Activated CD4-positive, alpha-beta T cell treated with anti-CD3 and anti-CD28 coated beads, Interleukin-2, amount 50 U/mL, for 48 hours (primary cell): Measurements from ENCODE around the gene TMPRSS4.

Experiments used
- DNase-seq, 2 experiments: peaks; one replicate each; pipeline ENCODE4 v3.0.0-alpha.2; 2020

TMPRSS4 gene, protein sequence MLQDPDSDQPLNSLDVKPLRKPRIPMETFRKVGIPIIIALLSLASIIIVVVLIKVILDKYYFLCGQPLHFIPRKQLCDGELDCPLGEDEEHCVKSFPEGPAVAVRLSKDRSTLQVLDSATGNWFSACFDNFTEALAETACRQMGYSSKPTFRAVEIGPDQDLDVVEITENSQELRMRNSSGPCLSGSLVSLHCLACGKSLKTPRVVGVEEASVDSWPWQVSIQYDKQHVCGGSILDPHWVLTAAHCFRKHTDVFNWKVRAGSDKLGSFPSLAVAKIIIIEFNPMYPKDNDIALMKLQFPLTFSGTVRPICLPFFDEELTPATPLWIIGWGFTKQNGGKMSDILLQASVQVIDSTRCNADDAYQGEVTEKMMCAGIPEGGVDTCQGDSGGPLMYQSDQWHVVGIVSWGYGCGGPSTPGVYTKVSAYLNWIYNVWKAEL

DNA sequence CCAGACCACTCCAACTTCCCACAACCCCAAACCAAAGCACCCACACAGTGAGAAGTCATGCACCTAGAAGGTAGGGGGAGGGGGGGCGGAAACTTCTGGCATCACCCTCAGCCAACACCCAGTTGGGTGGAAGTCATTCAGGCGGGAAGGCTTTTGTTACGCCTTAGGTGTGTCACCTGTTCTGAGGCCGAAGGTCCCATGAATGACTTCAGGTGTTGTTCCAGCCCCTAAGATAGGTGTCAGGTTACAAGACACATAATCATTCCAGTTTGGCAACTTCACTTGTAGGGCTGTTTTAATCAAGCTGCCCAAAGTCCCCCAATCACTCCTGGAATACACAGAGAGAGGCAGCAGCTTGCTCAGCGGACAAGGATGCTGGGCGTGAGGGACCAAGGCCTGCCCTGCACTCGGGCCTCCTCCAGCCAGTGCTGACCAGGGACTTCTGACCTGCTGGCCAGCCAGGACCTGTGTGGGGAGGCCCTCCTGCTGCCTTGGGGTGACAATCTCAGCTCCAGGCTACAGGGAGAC, at the start of gene TMPRSS4:
TSS of gene TMPRSS4 (plus strand) at position 325 of the 528 bp plus-strand sequence. CDS start 225 bp downstream, outside the sequence.
- no peak for DNase-seq

DNA sequence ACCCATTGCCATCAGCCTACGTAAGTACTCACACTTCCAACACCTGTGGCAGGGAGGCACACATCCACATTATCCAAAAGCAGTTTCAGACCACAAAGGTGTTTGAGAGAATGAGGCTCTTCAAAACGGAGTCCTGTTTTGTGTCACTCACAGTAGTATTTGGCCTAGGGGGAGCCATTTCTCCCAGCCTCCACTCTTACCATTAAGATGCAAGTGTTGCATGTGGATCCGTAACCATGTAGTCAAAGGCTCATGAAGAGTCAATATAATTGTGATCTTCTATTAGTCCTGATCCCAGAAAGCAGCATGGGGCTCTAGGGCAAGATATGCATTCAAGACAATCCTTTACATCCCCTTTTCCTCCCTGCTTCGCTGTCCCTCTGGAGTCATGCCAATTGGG, 49.2 kb upstream of the TMPRSS4 start:
- DNase-seq: no peak

DNA sequence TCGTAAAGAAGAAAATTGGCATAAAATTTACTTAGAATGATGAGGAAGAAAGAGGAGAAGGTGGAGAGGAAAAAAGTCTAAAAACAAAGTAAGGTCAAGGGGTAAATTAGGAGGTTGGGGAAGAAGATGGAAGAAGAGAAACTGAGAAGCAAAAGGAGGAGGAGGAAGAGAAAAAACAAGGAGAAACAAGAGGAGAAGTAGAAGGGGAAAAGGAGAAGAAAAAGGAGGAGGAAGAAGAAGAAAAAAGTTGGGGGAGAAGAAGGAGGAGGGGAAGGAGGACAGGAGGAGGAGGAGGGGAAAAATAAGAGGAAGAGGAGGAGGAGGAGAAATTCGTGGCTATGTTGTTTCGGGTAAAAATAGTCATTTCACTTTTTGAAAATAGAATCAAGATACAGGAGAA, 48.3 kb upstream of the TMPRSS4 start:
- no peak for DNase-seq

DNA sequence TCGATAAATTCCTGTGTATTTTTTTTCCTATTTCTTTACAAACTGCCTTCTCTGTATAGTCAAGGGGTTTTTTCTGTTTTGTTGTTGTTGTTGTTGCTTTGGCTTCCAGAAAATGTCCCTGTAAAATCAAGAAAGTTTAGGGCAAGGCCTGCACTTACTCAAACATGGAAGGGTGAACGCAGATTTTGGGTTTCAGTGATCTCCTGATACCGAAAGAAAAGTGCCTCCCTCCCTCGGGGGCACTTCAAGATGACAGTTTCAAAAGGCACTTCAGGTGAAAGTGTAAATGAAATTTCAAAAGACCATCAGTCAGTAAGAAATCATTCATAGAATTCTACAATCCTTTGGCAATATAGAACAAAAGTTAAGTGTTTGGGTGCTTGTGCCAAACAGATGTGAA, 43.4 kb upstream of the TMPRSS4 start:
- DNase-seq: no peak

DNA sequence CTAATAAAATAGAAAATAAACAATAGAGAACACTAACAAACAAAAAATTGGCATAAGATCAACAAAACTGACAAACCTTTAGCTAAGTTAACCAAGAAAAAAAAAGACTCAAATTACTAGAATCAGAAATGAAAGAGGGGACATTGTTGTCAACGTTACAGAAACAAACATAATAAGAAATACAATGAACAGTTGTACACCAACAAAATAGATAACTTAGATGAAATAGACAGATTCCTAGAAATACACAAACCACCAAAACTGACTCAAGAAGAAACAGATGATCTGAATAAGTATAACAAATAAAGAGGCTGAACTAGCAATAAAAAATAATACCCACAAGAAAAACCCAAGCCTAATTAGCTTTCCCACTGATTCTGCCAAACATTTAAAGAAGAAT, 34.7 kb upstream of the TMPRSS4 start:
- no peak for DNase-seq

DNA sequence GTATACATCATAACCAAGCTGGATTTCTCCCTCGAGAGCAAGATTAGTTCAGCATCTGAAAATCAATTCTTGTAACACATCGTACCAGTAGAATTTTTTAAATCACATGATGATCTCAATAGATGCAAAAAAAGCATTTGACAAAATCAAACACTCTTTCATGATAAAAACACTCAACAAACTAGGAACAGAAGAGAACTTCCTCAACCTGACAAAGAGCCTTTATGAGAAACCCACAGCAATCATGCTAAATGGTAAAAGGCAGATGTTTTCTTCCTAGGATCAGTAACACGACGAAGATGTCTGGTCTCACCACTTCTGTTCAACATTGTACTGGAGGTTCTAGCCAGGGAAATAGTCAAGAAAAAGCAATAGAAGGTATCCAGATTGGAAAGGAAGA, 34.1 kb upstream of the TMPRSS4 start:
- DNase-seq: no peak

DNA sequence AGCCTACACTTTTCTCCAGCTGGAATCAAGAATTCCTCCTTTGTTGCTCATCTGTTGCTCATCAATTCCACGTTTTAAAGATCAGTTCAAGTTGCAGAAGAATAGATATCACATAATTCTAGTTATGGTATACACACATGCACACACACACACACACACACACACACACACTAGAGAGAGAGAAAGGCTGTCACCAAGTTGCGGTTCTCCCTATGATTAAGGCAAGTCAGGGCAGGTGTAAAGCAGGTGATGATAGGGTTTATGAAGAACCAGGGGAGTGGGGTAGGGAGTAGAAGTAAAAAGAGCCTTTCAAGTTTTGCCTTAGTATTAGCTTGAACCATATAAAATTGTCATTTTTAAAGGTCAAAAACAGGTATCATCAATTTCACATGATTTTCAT, 31.7 kb upstream of the TMPRSS4 start:
- DNase-seq: no peak

DNA sequence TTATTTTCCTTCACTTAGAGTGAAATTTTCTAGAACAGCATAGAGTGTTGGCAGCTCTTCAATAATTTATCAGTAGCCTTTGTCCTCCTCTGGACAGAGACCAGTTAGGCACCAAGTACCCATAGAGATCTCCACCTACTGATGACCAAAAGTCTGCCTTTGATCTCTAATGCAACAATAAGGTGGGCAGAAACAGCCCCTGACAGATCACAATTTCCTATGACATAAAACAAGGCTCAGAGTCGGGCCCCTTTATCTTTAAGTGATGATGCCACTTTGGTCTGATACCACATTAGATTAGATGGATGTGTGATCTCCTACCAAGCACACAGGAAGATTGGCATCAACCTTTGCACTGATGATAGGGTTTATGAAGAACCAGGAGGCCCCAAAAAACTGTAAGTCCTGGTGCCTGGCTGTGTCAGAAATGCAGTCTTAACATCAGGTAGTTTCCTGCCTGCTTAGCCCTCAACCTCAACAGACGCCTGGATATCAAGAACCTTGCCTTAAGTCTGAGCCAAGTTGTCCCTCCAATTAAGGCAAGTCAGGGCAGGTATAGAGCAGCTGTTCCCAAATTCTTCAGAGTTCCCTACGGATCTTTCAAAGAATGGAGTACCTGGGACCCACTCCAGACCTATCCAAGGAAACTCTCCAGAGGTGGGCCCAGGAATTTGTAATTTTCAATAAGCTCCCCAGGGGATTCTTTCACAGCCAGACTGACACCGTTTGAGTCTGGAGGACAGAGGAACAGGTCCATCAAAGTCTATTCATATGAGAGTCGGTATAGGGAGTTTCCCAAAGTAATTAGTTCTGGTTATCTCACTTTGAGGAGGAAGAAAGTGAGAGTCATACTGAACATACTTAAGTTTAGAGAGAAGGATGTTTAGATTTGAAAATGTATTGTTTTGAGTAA, 30.6 kb upstream of the TMPRSS4 start:
- DNase-seq: peak; percentile 23 to 42

DNA sequence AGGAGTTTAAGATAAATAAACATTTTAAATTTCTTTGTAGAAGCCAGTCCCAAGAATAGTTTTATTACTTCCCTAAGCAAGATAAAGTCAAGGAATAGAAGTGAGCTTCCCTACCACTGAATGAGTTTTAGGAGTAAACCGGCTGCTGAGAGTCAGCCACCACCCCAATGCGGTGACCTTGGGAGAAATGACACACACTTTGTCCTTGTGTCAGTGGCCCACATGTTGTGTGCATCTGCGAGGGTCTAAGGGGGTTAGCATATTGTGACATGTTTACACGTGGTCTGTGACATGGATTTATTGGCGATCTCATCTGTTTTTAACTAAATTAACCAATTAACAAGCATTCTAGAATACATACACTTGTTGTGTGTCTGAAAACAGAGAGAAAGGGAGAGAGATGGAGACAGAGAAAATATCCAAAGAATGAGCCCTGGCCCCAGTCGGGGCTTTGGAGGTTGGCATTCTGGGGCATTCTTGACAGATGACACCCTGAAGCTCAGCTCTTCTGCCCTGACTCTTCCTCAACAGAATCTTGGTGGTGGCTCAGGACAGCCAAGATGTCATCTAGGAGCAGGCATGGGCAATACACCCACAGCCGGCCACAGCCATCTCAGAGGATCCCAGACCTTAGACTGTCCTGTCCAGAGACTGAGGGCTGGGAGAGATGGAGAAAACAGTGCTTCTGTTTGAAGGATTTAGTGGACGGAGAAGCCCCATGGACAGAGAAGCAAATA, 29.7 kb upstream of the TMPRSS4 start:
- peak; percentile 25 to 46 for DNase-seq

DNA sequence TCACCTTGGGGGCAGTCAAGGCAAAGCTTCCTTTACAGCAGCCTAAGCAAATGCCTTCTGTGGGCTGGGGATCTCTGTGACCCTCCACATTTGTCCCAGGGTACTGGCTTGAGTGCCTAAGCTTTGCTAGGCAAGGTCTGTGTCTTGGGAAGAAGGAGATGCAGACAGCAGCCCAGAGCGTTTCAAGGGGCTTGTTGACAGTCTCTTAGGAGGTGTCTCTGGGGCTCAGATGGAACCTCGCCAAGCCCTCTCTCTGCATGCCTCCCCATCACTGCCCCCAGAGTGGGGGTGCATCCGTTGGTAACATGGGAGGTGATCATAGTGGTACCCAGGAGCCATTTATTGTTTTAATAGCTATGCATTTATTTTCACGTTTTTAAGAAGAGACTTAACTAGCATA, 29.1 kb upstream of the TMPRSS4 start:
- DNase-seq: no peak

DNA sequence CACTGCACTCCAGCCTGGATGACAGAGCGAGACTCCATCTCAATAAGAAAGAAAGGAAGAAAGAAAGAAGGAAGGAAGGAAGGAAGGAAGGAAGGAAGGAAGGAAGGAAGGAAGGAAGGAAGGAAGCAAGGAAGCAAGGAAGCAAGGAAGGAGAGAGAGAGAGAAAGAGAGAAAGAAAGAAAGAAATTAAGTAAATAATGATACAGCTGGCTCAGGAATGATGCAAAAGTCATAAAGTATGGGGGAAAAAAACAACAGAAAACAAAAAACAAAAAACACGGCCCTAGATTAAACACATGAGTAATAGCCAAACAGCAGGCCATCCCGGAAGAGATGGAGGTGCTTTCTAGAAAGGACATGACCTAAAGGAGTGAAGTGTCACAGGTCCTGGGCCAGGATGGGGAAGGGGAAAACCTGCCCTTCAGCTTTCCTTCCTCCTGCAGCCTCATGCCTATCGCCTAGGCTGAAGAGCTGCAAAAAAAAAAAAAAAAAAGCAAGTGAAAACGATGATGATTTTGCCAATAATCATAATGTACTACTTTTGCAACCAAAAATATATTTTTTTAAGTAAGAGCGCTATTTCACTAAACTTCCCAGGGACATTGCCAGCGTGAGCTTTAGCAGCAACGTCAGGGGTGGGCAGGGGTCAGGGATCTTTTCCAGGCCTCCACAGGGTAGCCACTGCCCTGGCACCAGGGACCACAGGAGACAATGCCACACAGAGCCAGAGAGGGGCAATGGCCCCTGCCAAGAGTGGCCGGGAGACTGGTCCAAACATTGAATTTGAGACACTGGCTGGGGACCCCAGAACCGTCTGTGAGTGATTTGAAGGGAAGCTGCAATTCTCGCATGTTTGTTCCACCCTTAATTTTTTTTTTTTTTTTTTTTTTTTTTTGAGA, 28.2 kb upstream of the TMPRSS4 start:
- no peak for DNase-seq

DNA sequence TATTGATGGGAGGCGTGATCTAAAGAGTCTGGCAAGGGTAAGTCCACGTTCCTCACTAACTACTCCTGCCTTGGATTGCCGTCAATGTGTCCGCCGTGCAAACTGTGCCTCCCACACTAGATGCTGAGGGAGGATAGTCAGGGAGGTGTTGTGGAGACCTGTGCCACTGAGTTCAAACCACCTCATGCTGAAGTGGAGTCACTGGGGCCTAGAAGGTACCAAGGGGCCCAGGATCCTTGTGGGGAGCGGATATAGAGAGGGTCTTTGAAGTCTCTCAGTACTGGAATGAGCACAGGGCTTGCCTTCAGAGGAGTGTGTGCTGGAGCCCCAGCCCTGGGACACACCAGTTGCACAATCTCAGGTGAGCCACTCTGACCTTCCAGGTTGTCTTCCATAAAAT, 27.1 kb upstream of the TMPRSS4 start:
- DNase-seq: no peak

DNA sequence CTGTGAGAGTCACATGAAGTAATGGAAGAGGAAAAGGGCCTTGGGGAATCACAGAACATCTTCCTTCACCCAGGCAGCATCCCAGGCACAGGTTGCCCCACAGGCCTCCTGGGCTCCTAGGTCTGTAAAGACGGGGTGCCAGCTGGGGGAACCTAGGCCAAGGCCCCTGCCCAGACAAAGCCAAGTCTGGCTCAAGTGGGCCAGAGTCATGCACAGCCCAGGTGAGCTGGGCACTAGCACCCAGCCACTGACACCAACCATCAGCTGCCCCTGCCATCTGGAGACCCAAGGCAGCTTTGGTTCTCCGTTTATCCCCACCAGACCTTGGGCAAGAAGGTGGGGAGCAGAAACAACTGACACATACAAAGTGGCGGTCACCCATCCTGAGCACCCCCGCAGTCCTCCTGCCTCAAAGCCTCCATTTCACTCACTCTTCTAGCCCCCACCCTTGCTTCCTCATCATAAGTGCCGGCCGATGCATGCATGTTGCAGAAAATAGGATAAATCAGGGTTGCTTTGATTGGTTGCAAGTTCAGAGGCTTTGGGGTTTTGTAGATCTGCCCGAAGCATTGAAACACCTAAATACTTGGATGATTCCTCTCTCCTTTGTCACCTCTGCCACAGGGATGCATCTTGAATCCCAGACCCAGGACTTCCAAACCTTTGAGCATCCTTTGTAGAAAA, 26.5 kb upstream of the TMPRSS4 start:
- no peak for DNase-seq

DNA sequence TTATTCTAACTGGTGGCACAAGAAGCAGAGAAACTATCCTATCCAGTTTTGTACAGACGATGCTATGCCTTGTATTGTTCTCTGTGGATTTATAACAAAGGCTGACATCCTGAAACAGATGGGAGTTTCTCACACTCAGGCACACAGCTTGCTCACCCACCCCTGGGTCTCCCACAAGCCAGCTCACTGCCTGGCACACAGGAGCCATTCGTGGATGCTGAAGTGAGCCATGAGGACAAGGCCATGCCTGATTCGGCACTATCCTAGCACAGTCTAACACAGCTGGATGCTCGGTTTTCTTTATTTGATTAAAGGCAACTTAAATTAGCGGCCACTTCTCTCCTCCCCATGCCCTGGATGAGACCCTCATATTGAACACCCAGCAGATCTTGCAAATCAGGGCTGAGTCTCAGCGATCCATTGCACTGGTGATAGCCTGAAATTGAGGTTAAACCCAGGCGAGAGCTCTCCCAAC, 25.7 kb upstream of the TMPRSS4 start:
- DNase-seq: peak in 1 of 2 experiments; percentile 12

DNA sequence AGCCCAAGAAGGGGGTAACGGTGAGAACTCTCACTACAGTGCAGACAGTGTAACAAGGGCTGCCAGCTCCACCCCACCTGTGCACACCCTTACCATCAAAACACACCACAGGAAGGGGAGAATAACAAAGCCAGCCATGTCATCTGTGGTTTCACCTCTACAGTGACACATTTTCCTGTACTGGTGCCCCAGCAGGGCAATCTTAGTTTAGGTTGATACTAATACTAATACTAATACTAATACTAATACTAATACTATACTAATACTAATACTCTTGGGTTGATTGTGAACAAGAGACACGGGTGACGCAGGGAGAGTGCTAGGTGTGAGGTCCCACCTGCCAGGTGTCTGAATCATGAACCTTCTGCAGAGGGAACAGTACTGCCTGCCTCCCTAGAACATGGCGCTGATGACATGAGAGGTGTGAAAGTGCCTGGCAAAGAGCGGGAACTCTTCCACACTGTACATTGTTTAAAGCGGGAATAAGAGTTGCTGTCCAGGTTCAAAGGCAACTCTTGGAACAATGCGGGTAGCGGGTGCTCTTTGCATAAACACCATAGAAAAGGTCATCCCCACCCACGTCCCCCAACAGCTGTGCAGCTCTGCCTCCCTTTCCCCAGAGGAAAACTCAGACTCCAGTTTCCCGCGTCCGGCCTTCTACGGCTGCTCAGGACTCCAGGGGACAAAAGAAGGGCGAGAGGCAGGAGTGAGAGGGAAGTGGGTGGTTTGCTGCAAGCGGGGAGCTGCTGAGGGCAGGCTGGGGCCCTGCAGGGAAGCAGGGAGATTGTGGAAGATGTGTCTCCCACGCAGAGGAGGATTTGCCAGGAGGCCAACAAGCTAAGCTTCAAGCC, 25.0 kb upstream of the TMPRSS4 start:
- DNase-seq: peak; percentile 48 to 61

DNA sequence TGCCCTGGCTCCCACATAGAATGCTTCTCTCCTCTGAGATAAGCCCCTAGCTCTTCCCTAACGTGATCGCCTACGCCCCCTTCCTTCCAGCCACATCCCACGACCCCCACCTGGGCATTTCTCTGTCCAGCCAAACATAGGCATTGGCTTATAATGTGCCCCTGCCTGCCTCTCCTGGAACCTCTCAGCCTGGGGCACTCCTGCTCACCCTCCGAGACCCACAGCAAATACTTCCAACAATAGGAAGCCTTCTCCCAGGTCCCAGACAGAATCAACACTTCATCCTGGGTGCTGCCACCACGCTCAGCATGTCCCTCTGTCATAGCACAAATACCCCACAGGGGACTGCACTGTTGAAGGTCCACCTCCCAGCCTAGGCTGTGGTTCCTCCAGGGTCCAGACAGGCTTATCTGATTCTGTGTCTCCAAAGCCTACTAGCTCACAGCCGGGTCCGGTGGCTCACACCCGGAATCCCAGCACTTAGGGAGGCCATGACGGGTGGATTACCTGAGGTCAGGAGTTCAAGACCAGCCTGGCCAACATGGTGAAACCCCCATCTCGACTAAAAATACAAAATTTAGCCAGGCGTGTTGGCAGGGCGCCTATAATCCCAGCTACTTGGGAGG, 24.2 kb upstream of the TMPRSS4 start:
- peak in 1 of 2 experiments; percentile 17 for DNase-seq

DNA sequence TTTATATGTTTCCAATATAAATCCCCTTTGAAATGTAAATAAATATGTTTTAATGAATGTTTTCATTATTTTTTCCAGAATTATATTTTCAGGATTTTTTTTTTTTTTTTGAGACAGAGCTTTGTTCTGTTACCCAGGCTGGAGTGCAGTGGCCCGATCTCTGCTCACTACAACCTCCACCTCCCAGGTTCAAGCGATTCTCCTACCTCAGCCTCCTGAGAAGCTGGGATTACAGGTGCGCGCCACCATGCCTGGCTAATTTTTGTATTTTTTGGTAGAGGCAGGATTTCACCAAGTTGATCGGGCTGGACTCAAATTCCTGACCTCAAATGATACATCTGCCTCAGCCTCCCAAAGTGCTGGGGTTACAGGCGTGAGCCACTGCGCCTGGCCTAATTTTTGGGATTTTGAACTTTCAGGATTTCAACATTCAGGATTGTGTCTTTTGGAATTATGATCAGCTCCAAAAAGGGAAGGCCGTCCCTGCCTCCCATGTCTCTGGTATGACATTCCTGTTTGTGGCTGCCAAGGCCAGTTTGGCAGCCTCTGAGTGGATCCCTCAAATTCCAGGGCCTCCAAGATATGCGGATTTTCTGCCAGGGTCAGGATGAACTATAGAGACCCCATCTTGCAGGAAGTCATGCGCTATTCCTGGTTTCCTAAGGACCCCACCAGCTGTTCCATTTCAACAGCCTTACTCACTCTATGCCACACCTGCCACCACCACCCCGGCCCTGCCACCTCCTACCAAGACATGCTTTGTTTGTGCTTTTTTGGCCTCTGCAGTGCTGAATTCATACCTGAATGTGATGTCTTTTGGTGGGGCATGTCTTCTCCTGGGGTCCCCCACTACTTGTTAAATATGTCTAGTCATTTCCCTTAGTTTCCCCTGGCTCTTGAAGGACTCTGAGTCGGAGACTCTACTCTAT, 21.9 kb upstream of the TMPRSS4 start:
- DNase-seq: no peak

DNA sequence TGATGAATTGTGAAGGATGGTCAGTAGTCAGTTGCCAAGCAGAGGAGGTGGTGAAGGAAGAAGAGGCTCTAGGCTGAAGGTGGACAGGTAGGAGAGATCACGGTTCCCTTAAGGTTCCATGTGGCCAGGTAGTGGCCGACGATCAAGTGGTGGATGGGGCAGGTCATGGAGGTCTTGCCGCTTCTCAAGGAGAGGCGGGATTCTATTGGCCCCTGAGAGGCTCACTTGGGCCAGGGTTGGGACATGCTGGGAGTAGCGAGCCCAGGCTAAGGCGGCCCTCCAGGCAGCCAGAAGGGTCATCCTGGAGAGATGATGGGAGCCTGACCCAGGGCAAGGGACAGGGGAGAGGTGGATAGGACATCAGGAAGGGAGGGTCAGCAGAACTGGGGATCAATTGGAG, 20.9 kb upstream of the TMPRSS4 start:
- no peak for DNase-seq
